ENCODE measurements around the gene PPARG.

GRCh38 chr3:12369598-12369997, 80.7 kb downstream of the PPARG start:
- TF ChIP-seq EZH2 (IDR thresholded peaks at IDR 0.05; ENCODE audit: insufficient read depth, poor library complexity, severe bottlenecking) (no peak), EZH2phosphoT487 (IDR thresholded peaks at IDR 0.05; ENCODE audit: insufficient read depth, low read depth) (no peak)
